Dendritic cell treated with granulocyte-macrophage colony-stimulating factor and Interleukin-4, amounts not matched to agents 40 ng/mL and 50 ng/mL, for 4 days (primary cell): Measurements from ENCODE around the gene NPTX1.

Source experiments
- H3K27ac Mint-ChIP-seq: one replicate; pipeline ENCODE4 v1.8.0; 2022; ENCODE audit warnings: mild to moderate bottlenecking, mixed read lengths
- H3K27me3 Mint-ChIP-seq: one replicate; pipeline ENCODE4 v1.8.0; 2022; ENCODE audit warnings: mild to moderate bottlenecking, mixed read lengths
- H3K36me3 Mint-ChIP-seq: one replicate; pipeline ENCODE4 v1.8.0; 2022; ENCODE audit warnings: low read depth, mixed read lengths
- H3K4me1 Mint-ChIP-seq: one replicate; pipeline ENCODE4 v1.8.0; 2022; ENCODE audit warnings: low read depth, mixed read lengths
- H3K4me3 Mint-ChIP-seq: one replicate; pipeline ENCODE4 v1.8.0; 2022; ENCODE audit warnings: mild to moderate bottlenecking, moderate library complexity, mixed read lengths
- H3K9me3 Mint-ChIP-seq: one replicate; pipeline ENCODE4 v1.8.0; 2022; ENCODE audit warnings: mixed read lengths
- intact Hi-C: fragments of 100-400 bp; cut with micrococcal nuclease; formaldehyde crosslinking; loops from one replicate; pipeline ENCODE4 v1.15.0; 2022

NPTX1 gene

GRCh38 chr17:80429356-80430275 is 46.8 kb downstream of the NPTX1 start:
- intact Hi-C loops: no loop called here
- Mint-ChIP-seq H3K27me3 (peaks cover 4% of the 10 kb centered on the region), H3K4me3 (no peak overlapping the region), H3K27ac (no peak overlapping the region), H3K4me1 (peaks cover 7% of the 10 kb centered on the region), H3K9me3 (no peaks in the 10 kb centered on the region), H3K36me3 (no peaks in the 10 kb centered on the region)

GRCh38 chr17:80428796-80429195 is 47.6 kb downstream of the NPTX1 start:
- no peak overlapping the region for H3K4me3 Mint-ChIP-seq
- H3K27ac Mint-ChIP-seq: no peak overlapping the region
- H3K27me3 Mint-ChIP-seq: peaks cover 8% of the 10 kb centered on the region
- H3K36me3 Mint-ChIP-seq: no peaks in the 10 kb centered on the region
- intact Hi-C loops: no loop called here
- no peaks in the 10 kb centered on the region for H3K9me3 Mint-ChIP-seq
- peaks cover 7% of the 10 kb centered on the region for H3K4me1 Mint-ChIP-seq

- Mint-ChIP-seq H3K4me1 (peaks cover 7% of the 10 kb centered on the region), H3K36me3 (no peaks in the 10 kb centered on the region), H3K27ac (no peak overlapping the region), H3K27me3 (peaks cover 9% of the 10 kb centered on the region), H3K4me3 (no peak overlapping the region), H3K9me3 (no peaks in the 10 kb centered on the region)
- intact Hi-C loops: no loop called here
Observed at GRCh38 chr17:80428363-80428762, 48.0 kb downstream of the NPTX1 start.

GRCh38 chr17:80427366-80428282 is 48.8 kb downstream of the NPTX1 start:
- Mint-ChIP-seq H3K27me3 (peaks cover 9% of the 10 kb centered on the region), H3K36me3 (no peaks in the 10 kb centered on the region), H3K4me1 (peaks cover 12% of the 10 kb centered on the region), H3K27ac (no peak overlapping the region), H3K9me3 (no peaks in the 10 kb centered on the region), H3K4me3 (no peak overlapping the region)
- intact Hi-C loops: loop anchor here (1.0 to 2.0 kb wide), 2 partner anchors 148 to 555 kb away; no protein-coding TSS in a partner anchor

GRCh38 chr17:80426671-80427326 is 49.6 kb downstream of the NPTX1 start:
- no peak overlapping the region for H3K27ac Mint-ChIP-seq
- H3K9me3 Mint-ChIP-seq: no peaks in the 10 kb centered on the region
- H3K27me3 Mint-ChIP-seq: peaks cover 9% of the 10 kb centered on the region
- H3K36me3 Mint-ChIP-seq: no peaks in the 10 kb centered on the region
- intact Hi-C loops: loop anchor here (1.0 to 2.0 kb wide), 2 partner anchors 149 to 556 kb away; no protein-coding TSS in a partner anchor
- H3K4me3 Mint-ChIP-seq: no peak overlapping the region
- peaks cover 12% of the 10 kb centered on the region for H3K4me1 Mint-ChIP-seq

- intact Hi-C loops: loop anchor here (2.0 kb wide), 1 partner anchor 557 kb away; no protein-coding TSS in a partner anchor
- Mint-ChIP-seq H3K27ac (no peak overlapping the region), H3K36me3 (no peaks in the 10 kb centered on the region), H3K4me3 (no peak overlapping the region), H3K27me3 (peaks cover 9% of the 10 kb centered on the region), H3K4me1 (peaks cover 12% of the 10 kb centered on the region), H3K9me3 (no peaks in the 10 kb centered on the region)
Observed at GRCh38 chr17:80425835-80426426, 50.5 kb downstream of the NPTX1 start.

- no peaks in the 10 kb centered on the region for H3K9me3 Mint-ChIP-seq
- peaks cover 2% of the 10 kb centered on the region for H3K36me3 Mint-ChIP-seq
- peaks cover 12% of the 10 kb centered on the region for H3K4me1 Mint-ChIP-seq
- H3K27me3 Mint-ChIP-seq: peaks cover 9% of the 10 kb centered on the region
- no peak overlapping the region for H3K4me3 Mint-ChIP-seq
- intact Hi-C loops: no loop called here
- H3K27ac Mint-ChIP-seq: no peak overlapping the region
Observed at GRCh38 chr17:80424878-80425765, 51.3 kb downstream of the NPTX1 start.

GRCh38 chr17:80424261-80424660 is 52.1 kb downstream of the NPTX1 start:
- peaks cover 12% of the 10 kb centered on the region for H3K4me1 Mint-ChIP-seq
- H3K4me3 Mint-ChIP-seq: no peak overlapping the region
- no peak overlapping the region for H3K27ac Mint-ChIP-seq
- H3K27me3 Mint-ChIP-seq: peaks cover 9% of the 10 kb centered on the region
- H3K9me3 Mint-ChIP-seq: no peaks in the 10 kb centered on the region
- intact Hi-C loops: no loop called here
- H3K36me3 Mint-ChIP-seq: peaks cover 10% of the 10 kb centered on the region

- intact Hi-C loops: no loop called here
- H3K4me3 Mint-ChIP-seq: no peak overlapping the region
- H3K27ac Mint-ChIP-seq: no peak overlapping the region
- H3K36me3 Mint-ChIP-seq: peaks cover 14% of the 10 kb centered on the region
- H3K27me3 Mint-ChIP-seq: peaks cover 9% of the 10 kb centered on the region
- peaks cover 12% of the 10 kb centered on the region for H3K4me1 Mint-ChIP-seq
- no peaks in the 10 kb centered on the region for H3K9me3 Mint-ChIP-seq
Observed at GRCh38 chr17:80423536-80424225, 52.7 kb downstream of the NPTX1 start.

- peaks cover 21% of the 10 kb centered on the region for H3K36me3 Mint-ChIP-seq
- intact Hi-C loops: no loop called here
Observed at GRCh38 chr17:80422981-80423380, 53.4 kb downstream of the NPTX1 start.

GRCh38 chr17:80422276-80422675 is 54.1 kb downstream of the NPTX1 start:
- intact Hi-C loops: no loop called here
- H3K27ac Mint-ChIP-seq: no peak overlapping the region
- H3K4me1 Mint-ChIP-seq: peaks cover 21% of the 10 kb centered on the region
- H3K27me3 Mint-ChIP-seq: peaks cover 9% of the 10 kb centered on the region
- no peaks in the 10 kb centered on the region for H3K9me3 Mint-ChIP-seq
- no peak overlapping the region for H3K4me3 Mint-ChIP-seq
- peaks cover 28% of the 10 kb centered on the region for H3K36me3 Mint-ChIP-seq

More at GRCh38 chr17:80422981-80423380, 53.4 kb downstream of the NPTX1 start:
- Mint-ChIP-seq H3K4me1 (peaks cover 19% of the 10 kb centered on the region), H3K4me3 (no peak overlapping the region), H3K9me3 (no peaks in the 10 kb centered on the region), H3K27me3 (peaks cover 9% of the 10 kb centered on the region), H3K27ac (no peak overlapping the region)
